ENCODE results near the gene ULK2. TPM values are rescaled to one million over a fixed set of nuclear protein-coding genes. Genes with fewer than 3 reads are reported as not detected.
"Not testable (repeated sequence)": the region's sequence is repeated elsewhere in the genome, so short reads cannot be mapped to it uniquely, and the experiment has no call there.

ULK2 gene
- total RNA-seq, 1 donor from 2014 or later: 29.8 TPM

- H3K4me3 Mint-ChIP-seq (ENCODE audit: unreplicated experiment): no peak overlapping the region
- H3K27me3 Mint-ChIP-seq (ENCODE audit: low read depth): no peaks in the 10 kb centered on the region
- peaks cover 11% of the 10 kb centered on the region for H3K4me1 Mint-ChIP-seq (ENCODE audit: low read depth)
- H3K27ac Mint-ChIP-seq (ENCODE audit: unreplicated experiment): no peak overlapping the region
- DNase-seq (ENCODE audit: low spot score): no peak
- no peaks in the 10 kb centered on the region for H3K9me3 Mint-ChIP-seq (ENCODE audit: low read depth)
- no peak for TF ChIP-seq CTCF (IDR thresholded peaks at IDR 0.05)
- peaks cover 3% of the 10 kb centered on the region for H3K36me3 Mint-ChIP-seq (ENCODE audit: low read depth)
These were observed 99.5 kb downstream of the ULK2 start for GRCh38 chr17:19768046-19768782.

DNA sequence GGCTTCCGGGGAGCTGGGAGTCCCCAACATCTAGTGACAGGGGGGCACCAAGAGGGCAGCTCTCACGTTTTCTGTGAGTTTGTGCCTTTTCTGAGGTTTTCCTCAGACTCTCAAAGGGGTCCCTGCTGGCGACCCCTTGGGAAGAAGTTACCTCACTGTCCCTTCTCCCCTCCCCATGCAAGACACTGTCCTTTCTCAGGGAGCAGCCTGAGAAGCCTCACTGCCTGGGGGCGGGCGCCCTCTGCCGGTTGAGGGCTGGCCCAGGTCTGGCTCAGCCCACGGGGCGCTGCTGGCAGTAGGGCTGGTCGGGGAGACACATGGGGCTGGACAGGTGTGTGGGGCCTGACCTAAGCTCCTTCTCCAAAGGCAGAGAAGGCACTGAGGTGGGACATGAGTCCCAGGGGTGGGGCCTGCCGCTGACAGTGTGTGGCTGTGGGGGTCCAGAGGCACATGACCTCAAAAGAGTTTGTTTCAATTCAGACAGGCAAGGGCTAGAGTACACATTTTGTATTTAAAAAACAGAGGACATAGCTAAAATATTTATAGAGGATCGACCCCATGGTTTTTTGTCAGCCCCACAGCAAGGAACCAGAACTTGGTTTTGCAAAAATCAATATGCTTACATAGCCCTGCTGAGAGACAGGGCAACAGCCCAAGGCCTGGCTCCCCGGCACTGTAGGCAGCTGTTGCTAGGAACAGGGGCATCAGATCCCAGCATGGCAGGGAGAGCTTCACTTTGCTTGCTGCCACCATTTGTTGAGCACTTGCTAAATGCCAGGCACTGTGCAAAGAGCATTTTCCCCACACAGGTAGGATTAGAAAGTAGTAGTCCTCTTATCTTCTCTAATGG is 101.1 kb downstream of the ULK2 start:
- Mint-ChIP-seq H3K9me3 (ENCODE audit: low read depth) (no peaks in the 10 kb centered on the region), H3K36me3 (ENCODE audit: low read depth) (peaks cover 2% of the 10 kb centered on the region), H3K4me1 (ENCODE audit: low read depth) (peaks cover 11% of the 10 kb centered on the region), H3K27me3 (ENCODE audit: low read depth) (peaks cover 2% of the 10 kb centered on the region), H3K4me3 (ENCODE audit: unreplicated experiment) (no peak overlapping the region), H3K27ac (ENCODE audit: unreplicated experiment) (no peak overlapping the region)
- TF ChIP-seq CTCF (IDR thresholded peaks at IDR 0.05): peak; percentile 98
- DNase-seq (ENCODE audit: low spot score): no peak

GRCh38 chr17:19766016-19766415 is 101.7 kb downstream of the ULK2 start:
- Mint-ChIP-seq H3K36me3 (ENCODE audit: low read depth) (peaks cover 2% of the 10 kb centered on the region), H3K9me3 (ENCODE audit: low read depth) (no peaks in the 10 kb centered on the region), H3K27me3 (ENCODE audit: low read depth) (peaks cover 2% of the 10 kb centered on the region), H3K4me3 (ENCODE audit: unreplicated experiment) (no peak overlapping the region), H3K27ac (ENCODE audit: unreplicated experiment) (no peak overlapping the region), H3K4me1 (ENCODE audit: low read depth) (peaks cover 11% of the 10 kb centered on the region)
- no peak for TF ChIP-seq CTCF (IDR thresholded peaks at IDR 0.05)
- no peak for DNase-seq (ENCODE audit: low spot score)

DNA sequence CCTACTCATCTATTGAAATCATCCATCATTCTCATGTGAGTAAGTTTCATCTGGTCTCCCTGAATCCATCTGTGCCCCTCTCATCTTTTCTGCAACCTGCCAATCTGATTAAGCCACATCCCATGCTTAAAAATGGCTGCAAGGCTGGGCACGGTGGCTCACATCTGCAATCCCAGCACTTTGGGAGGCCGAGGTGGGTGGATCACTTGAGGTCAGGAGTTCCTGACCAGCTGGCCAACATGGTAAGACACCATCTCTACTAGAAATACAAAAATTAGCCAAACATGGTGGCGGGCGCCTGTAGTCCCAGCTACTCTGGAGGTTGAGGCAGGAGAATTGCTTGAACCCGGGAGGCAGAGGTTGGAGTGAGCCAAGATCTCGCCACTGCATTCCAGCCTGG is 103.7 kb downstream of the ULK2 start:
- not testable (repeated sequence) for H3K27ac Mint-ChIP-seq (ENCODE audit: unreplicated experiment); H3K9me3 Mint-ChIP-seq (ENCODE audit: low read depth); H3K27me3 Mint-ChIP-seq (ENCODE audit: low read depth); H3K36me3 Mint-ChIP-seq (ENCODE audit: low read depth); DNase-seq (ENCODE audit: low spot score); H3K4me3 Mint-ChIP-seq (ENCODE audit: unreplicated experiment); H3K4me1 Mint-ChIP-seq (ENCODE audit: low read depth)

DNA sequence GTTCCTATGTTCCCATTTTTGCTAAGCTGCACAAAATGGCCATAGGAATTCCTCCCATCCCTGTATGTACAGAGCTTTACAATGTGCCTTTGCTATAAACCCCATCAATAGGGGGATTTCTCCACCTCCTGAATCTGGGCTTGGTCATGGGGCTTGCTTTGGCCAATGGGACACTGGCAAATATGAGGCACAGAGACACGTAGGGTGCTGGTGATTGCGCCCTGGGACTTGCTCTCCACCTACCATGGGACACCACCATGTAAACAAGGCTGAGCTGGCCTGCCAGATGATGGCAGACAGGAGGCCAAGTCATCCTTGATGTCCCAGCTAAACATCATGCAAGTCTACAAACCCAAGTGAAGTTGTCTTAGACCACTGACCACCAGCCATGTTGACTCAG is 104.3 kb downstream of the ULK2 start:
- Mint-ChIP-seq H3K4me3 (ENCODE audit: unreplicated experiment) (no peak overlapping the region), H3K9me3 (ENCODE audit: low read depth) (no peaks in the 10 kb centered on the region), H3K27ac (ENCODE audit: unreplicated experiment) (no peak overlapping the region), H3K36me3 (ENCODE audit: low read depth) (no peaks in the 10 kb centered on the region), H3K4me1 (ENCODE audit: low read depth) (peaks cover 2% of the 10 kb centered on the region), H3K27me3 (ENCODE audit: low read depth) (peaks cover 2% of the 10 kb centered on the region)
- no peak for DNase-seq (ENCODE audit: low spot score)
- TF ChIP-seq CTCF (IDR thresholded peaks at IDR 0.05): no peak
